GM23248 (cell line): Measurements from ENCODE around the gene INO80D. TPM values are rescaled to one million over a fixed set of nuclear protein-coding genes. Genes with fewer than 3 reads are reported as not detected.

Source experiments
- DNase-seq: peaks from one replicate; pipeline ENCODE4 v3.0.0-alpha.2; 2015
- H2AFZ ChIP-seq: fragments of 200-600 bp; sonication (generic); 2 replicates; pipeline ENCODE4 v1.6.1; 2016; ENCODE audit warnings: antibody characterized with exemption
- H3F3A ChIP-seq: fragments of 200-600 bp; sonication (generic); 2 replicates; pipeline ENCODE4 v1.6.1; 2016; ENCODE audit warnings: mild to moderate bottlenecking, antibody characterized with exemption, mixed run types; ENCODE audit not compliant: insufficient read depth
- H3K27ac ChIP-seq: fragments of 200-600 bp; sonication (generic); 2 replicates; pipeline ENCODE4 v1.5.1; 2016; ENCODE audit warnings: mild to moderate bottlenecking
- H3K27me3 ChIP-seq: fragments of 200-600 bp; sonication (generic); replicated peaks from 2 replicates; pipeline ENCODE4 v1.6.1; 2016; ENCODE audit warnings: mild to moderate bottlenecking; ENCODE audit not compliant: insufficient read depth
- H3K36me3 ChIP-seq: fragments of 200-600 bp; sonication (generic); 2 replicates; pipeline ENCODE4 v1.6.1; 2016; ENCODE audit warnings: low read depth, mild to moderate bottlenecking
- H3K4me1 ChIP-seq: fragments of 200-600 bp; sonication (generic); 2 replicates; pipeline ENCODE4 v1.6.1; 2016; ENCODE audit warnings: mild to moderate bottlenecking; ENCODE audit not compliant: insufficient read depth
- H3K4me2 ChIP-seq: fragments of 200-600 bp; sonication (generic); one replicate; pipeline ENCODE4 v1.6.1; 2016; ENCODE audit warnings: mild to moderate bottlenecking; ENCODE audit not compliant: unreplicated experiment
- H3K4me3 ChIP-seq: fragments of 200-600 bp; sonication (generic); 2 replicates; pipeline ENCODE4 v1.5.1; 2016; ENCODE audit warnings: mild to moderate bottlenecking
- H3K79me2 ChIP-seq: fragments of 200-600 bp; sonication (generic); 2 replicates; pipeline ENCODE4 v1.6.1; 2016; ENCODE audit warnings: mild to moderate bottlenecking; ENCODE audit not compliant: insufficient read depth
- H3K9ac ChIP-seq: fragments of 200-600 bp; sonication (generic); 2 replicates; pipeline ENCODE4 v1.6.1; 2016; ENCODE audit warnings: mild to moderate bottlenecking
- H3K9me2 ChIP-seq: fragments of 200-600 bp; sonication (generic); 2 replicates; pipeline ENCODE4 v1.6.1; 2016; ENCODE audit warnings: mixed run types, mild to moderate bottlenecking, moderate library complexity; ENCODE audit not compliant: insufficient read depth
- H3K9me3 ChIP-seq: fragments of 200-600 bp; sonication (generic); one replicate; pipeline ENCODE4 v1.6.1; 2017; ENCODE audit warnings: low read depth
- H4K20me1 ChIP-seq: fragments of 200-600 bp; sonication (generic); 2 replicates; pipeline ENCODE4 v1.6.0; 2016; ENCODE audit not compliant: insufficient read depth
- EZH2 ChIP-seq: fragments of 200-600 bp; sonication (generic); IDR thresholded peaks from 2 replicates; pipeline ENCODE4 v1.6.1; 2018; ENCODE audit warnings: antibody characterized with exemption, mild to moderate bottlenecking; ENCODE audit not compliant: insufficient read depth, poor library complexity, severe bottlenecking
- EZH2phosphoT487 ChIP-seq: fragments of 200-600 bp; sonication (generic); IDR thresholded peaks from 2 replicates; pipeline ENCODE4 v1.6.1; 2018; ENCODE audit warnings: antibody characterized with exemption, moderate library complexity, mild to moderate bottlenecking, low read depth; ENCODE audit not compliant: insufficient read depth
- WGBS, 2 experiments: methylation state at CpG; one replicate each; pipeline ENCODE4 v1.1.6; 2015 to 2017; ENCODE audit warnings: low lambda C conversion rate in 2 of 2, low coverage in 1 of 2; ENCODE audit errors: missing lambda C conversion rate in 2 of 2; 5-methylcytosine and 5-hydroxymethylcytosine counted together
- in situ Hi-C: fragments of 300-500 bp; cut with MboI; formaldehyde crosslinking; loops from 2 replicates; pipeline ENCODE4 v1.15.0; 2020
- polyA plus RNA-seq: library from polyadenylated mRNA; unstranded; fragments of >200 nt; fragmentation: Nextera tagmentation; extraction: Ambion mirVana; gene quantifications from 2 replicates; pipeline ENCODE4 v1.2.1, GENCODE V29; 2016
- total RNA-seq: library from RNA; depleted of rRNA; stranded (reverse); fragments of >200 nt; shearing (Covaris generic); gene quantifications from 2 replicates; pipeline ENCODE4 v1.2.3, GENCODE V29; 2014

INO80D gene
- total and polyA plus RNA-seq, 2 experiments from 2014 or later: 3.4 to 4.8 TPM

- no peak for DNase-seq
- H3K9me3 ChIP-seq: no peaks in the 10 kb centered on the region
- H3K4me1 ChIP-seq: no peaks in the 10 kb centered on the region
- in situ Hi-C loops: no loop called here
- H3K27me3 ChIP-seq: no peaks in the 10 kb centered on the region
- H3K9ac ChIP-seq: no peak overlapping the region
- WGBS, 2 experiments: 95 to 96% methylated on average over 1 of the region's 1 CpG
- no peaks in the 10 kb centered on the region for H3F3A ChIP-seq
- no peak overlapping the region for H3K27ac ChIP-seq
- no peak overlapping the region for H3K4me3 ChIP-seq
- 0 out of 2 replicates have a peak, but pooled peaks cover 4% of the 10 kb centered on the region for H4K20me1 ChIP-seq
- H2AFZ ChIP-seq: no peak overlapping the region
- H3K79me2 ChIP-seq: peaks cover 100% of the 10 kb centered on the region
- no peaks in the 10 kb centered on the region for H3K36me3 ChIP-seq
- TF ChIP-seq EZH2 (no peak), EZH2phosphoT487 (no peak)
- no peak overlapping the region for H3K4me2 ChIP-seq
- H3K9me2 ChIP-seq: no peaks in the 10 kb centered on the region
These were observed 10.9 kb downstream of the INO80D start for GRCh38 chr2:206075113-206075512.

GRCh38 chr2:206071807-206072206, 14.2 kb downstream of the INO80D start:
- TF ChIP-seq EZH2 (no peak), EZH2phosphoT487 (no peak)
- H3K9me2 ChIP-seq: no peaks in the 10 kb centered on the region
- in situ Hi-C loops: no loop called here
- H3K4me1 ChIP-seq: no peaks in the 10 kb centered on the region
- peaks cover 100% of the 10 kb centered on the region for H3K79me2 ChIP-seq
- no peak overlapping the region for H3K27ac ChIP-seq
- H3F3A ChIP-seq: no peaks in the 10 kb centered on the region
- no peaks in the 10 kb centered on the region for H3K36me3 ChIP-seq
- H3K9ac ChIP-seq: no peak overlapping the region
- H3K4me3 ChIP-seq: no peak overlapping the region
- no peaks in the 10 kb centered on the region for H3K27me3 ChIP-seq
- H4K20me1 ChIP-seq: no peaks in the 10 kb centered on the region
- DNase-seq: no peak
- H3K9me3 ChIP-seq: no peaks in the 10 kb centered on the region
- no peak overlapping the region for H2AFZ ChIP-seq
- 56 to 65% methylated on average over 1 of the region's 1 CpG for WGBS, 2 experiments
- no peak overlapping the region for H3K4me2 ChIP-seq

GRCh38 chr2:206069417-206069816, 16.6 kb downstream of the INO80D start:
- H2AFZ ChIP-seq: no peak overlapping the region
- H3K79me2 ChIP-seq: peaks cover 100% of the 10 kb centered on the region
- 95 to 97% methylated on average over 2 of the region's 2 CpGs for whole genome bisulfite sequencing, 2 experiments
- H3K9me2 ChIP-seq: no peaks in the 10 kb centered on the region
- no peaks in the 10 kb centered on the region for H3F3A ChIP-seq
- no peak overlapping the region for H3K4me3 ChIP-seq
- no peak overlapping the region for H3K4me2 ChIP-seq
- H3K9me3 ChIP-seq: no peaks in the 10 kb centered on the region
- no peaks in the 10 kb centered on the region for H4K20me1 ChIP-seq
- no peak overlapping the region for H3K9ac ChIP-seq
- no peak overlapping the region for H3K27ac ChIP-seq
- no peaks in the 10 kb centered on the region for H3K36me3 ChIP-seq
- in situ Hi-C loops: no loop called here
- no peaks in the 10 kb centered on the region for H3K27me3 ChIP-seq
- DNase-seq: no peak
- H3K4me1 ChIP-seq: no peaks in the 10 kb centered on the region
- no peak for TF ChIP-seq EZH2phosphoT487
- TF ChIP-seq EZH2: no peak

- Histone ChIP-seq H4K20me1 (no peaks in the 10 kb centered on the region), H2AFZ (no peak overlapping the region), H3K4me1 (no peaks in the 10 kb centered on the region), H3K4me3 (no peak overlapping the region), H3K36me3 (no peaks in the 10 kb centered on the region), H3K9me3 (no peaks in the 10 kb centered on the region), H3K79me2 (peaks cover 100% of the 10 kb centered on the region), H3F3A (no peaks in the 10 kb centered on the region), H3K4me2 (no peak overlapping the region), H3K9me2 (no peaks in the 10 kb centered on the region), H3K27ac (no peak overlapping the region), H3K9ac (no peak overlapping the region), H3K27me3 (no peaks in the 10 kb centered on the region)
- TF ChIP-seq EZH2: no peak
- TF ChIP-seq EZH2phosphoT487: no peak
- in situ Hi-C loops: no loop called here
- DNase-seq: no peak
- 91 to 100% methylated on average over 1 of the region's 1 CpG for WGBS, 2 experiments
These were observed 17.8 kb downstream of the INO80D start for GRCh38 chr2:206068207-206068606.

- H3K9ac ChIP-seq: no peak overlapping the region
- H3K4me2 ChIP-seq: no peak overlapping the region
- no peak overlapping the region for H2AFZ ChIP-seq
- TF ChIP-seq EZH2 (no peak), EZH2phosphoT487 (no peak)
- no peak overlapping the region for H3K27ac ChIP-seq
- H3F3A ChIP-seq: no peaks in the 10 kb centered on the region
- no peaks in the 10 kb centered on the region for H3K9me2 ChIP-seq
- 98% methylated on average over 2 of the region's 2 CpGs for WGBS, 2 experiments
- no peaks in the 10 kb centered on the region for H3K27me3 ChIP-seq
- H3K79me2 ChIP-seq: peaks cover 82% of the 10 kb centered on the region
- H3K4me1 ChIP-seq: no peaks in the 10 kb centered on the region
- H4K20me1 ChIP-seq: no peaks in the 10 kb centered on the region
- H3K36me3 ChIP-seq: 0 out of 2 replicates have a peak, but pooled peaks cover 4% of the 10 kb centered on the region
- no peak overlapping the region for H3K4me3 ChIP-seq
- no peaks in the 10 kb centered on the region for H3K9me3 ChIP-seq
- peak; percentile 10 for DNase-seq
- in situ Hi-C loops: no loop called here
These were observed 21.9 kb downstream of the INO80D start for GRCh38 chr2:206064077-206064476.
